Fibroblast of villous mesenchyme (primary cell): ENCODE data around the gene PXDC1. TPM values are rescaled to one million over a fixed set of nuclear protein-coding genes. Genes with fewer than 3 reads are reported as not detected.

Source experiments
- DNase-seq: peaks from one replicate; pipeline ENCODE4 v3.0.0-alpha.2; 2010; ENCODE audit warnings: low read depth
- H3K4me3 ChIP-seq: 2 replicates; pipeline ENCODE4 v1.5.1; 2011; ENCODE audit warnings: low read depth, mild to moderate bottlenecking, low read length
- CTCF ChIP-seq: IDR thresholded peaks from 2 replicates; pipeline ENCODE4 v1.5.1; 2012; ENCODE audit warnings: low read depth, mild to moderate bottlenecking, low read length; ENCODE audit not compliant: insufficient read depth
- total RNA-seq: library from RNA; depleted of rRNA; stranded (reverse); fragments of >200 nt; gene quantifications from 2 replicates; pipeline ENCODE4 v1.2.3, GENCODE V29; 2012

Gene PXDC1
- 82.1 and 92.4 TPM in 2 replicates for total RNA-seq

DNA sequence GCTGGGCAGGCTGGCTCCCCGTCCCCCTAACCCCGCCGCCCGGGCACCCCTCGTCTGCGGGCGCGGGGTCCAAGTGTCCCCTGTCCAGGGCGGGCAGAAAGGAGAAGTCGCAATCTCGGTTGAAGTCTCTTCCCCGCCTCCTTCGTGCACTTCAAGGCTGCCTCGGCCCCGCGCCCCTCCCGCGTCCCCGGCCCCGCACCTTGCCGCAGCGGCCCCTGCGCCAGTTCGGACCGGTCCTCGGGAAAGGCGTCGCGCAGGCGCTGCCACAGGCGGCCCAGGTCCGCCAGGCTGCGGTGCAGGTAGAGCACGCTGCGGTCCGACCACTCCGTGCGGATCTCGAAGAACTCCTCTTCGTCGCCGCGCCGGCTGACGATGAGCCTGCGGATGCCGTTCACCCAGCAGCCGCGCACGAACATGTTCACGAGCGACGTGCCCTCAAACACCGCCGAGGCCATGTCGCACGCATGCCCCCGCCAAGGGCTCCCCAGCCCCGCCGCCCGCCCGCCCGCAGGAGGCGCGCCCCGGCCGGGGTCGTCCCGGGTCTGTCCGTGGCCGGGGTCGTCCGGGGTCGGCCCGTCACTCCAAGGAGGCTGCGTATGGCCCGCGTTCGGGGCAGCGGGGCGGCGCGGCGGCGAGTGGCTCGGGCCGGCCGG is at the start of gene PXDC1:
Gene PXDC1, minus strand, starts transcription at position 637 of the 653 bp plus-strand sequence. Its CDS starts 182 bp downstream, at position 455.
- TF ChIP-seq CTCF: no peak
- no peak for DNase-seq
- H3K4me3 ChIP-seq: peak within 1 kb of the TSS; percentile 87

GRCh38 chr6:3800850-3801591 is 49.5 kb upstream of the PXDC1 start:
- no peak for DNase-seq
- no peak overlapping the region for H3K4me3 ChIP-seq
- no peak for TF ChIP-seq CTCF

- no peak for TF ChIP-seq CTCF
- H3K4me3 ChIP-seq: no peak overlapping the region
- no peak for DNase-seq
These were observed 48.2 kb upstream of the PXDC1 start for GRCh38 chr6:3799719-3800118.

DNA sequence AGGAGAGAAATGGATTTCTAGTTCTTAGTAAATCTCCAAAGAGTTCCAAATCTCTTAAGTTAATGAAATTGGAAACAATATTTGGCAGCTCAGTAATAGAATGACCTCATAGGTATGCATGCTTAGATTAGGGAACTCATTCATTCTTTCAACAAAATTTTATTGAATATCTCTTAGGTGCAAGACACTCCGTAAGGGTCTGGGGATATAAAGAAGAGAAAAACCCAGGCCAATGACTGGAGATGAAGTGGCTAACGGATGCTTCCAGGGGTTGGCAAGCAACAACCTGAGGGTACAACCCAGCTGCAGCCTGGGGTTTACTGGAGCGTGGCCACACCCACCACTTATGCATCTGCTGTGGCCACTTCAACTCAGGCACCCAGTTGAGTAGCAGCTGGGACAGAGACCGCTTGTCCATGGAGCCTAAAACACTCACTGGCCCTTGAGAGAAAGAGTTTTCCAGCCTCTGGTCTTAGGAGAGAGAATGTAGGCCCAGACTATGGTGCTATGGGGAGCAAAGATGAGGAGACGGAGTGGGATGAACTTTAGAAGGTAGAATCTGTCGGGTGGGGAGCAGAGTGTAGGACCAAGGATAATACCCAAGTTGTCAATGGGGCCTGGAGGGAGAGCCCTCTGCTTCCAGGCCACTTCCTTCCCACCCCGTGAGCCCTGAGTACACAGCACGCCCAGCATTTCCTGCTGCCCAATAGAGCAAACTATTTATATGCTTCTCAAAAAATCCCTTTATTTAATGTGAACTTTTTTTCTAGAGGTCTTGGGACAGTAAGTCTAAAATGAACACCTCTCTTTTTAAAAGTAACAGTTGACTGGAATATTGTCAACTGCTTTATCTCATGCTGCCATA is 46.8 kb upstream of the PXDC1 start:
- TF ChIP-seq CTCF: no peak
- H3K4me3 ChIP-seq: no peak overlapping the region
- DNase-seq: no peak

- DNase-seq: peak; percentile 41
- no peak overlapping the region for H3K4me3 ChIP-seq
- no peak for TF ChIP-seq CTCF
These were observed 45.9 kb upstream of the PXDC1 start for GRCh38 chr6:3797231-3798054.

- TF ChIP-seq CTCF: no peak
- DNase-seq: no peak
- H3K4me3 ChIP-seq: no peak overlapping the region
These were observed 45.2 kb upstream of the PXDC1 start for GRCh38 chr6:3796719-3797041.
